HUES48 (cell line): Measurements from ENCODE around the gene TMEM18.

Experiments used
- H3K27ac ChIP-seq: one replicate; pipeline ENCODE4 v1.7.0; 2013; ENCODE audit warnings: low read depth, low read length, inconsistent platforms
- H3K27me3 ChIP-seq: 2 replicates; pipeline ENCODE4 v1.6.1; 2013; ENCODE audit warnings: mild to moderate bottlenecking, low read length; ENCODE audit not compliant: control insufficient read depth, insufficient read depth
- H3K36me3 ChIP-seq: 2 replicates; pipeline ENCODE4 v1.6.1; 2013; ENCODE audit warnings: low read length; ENCODE audit not compliant: control insufficient read depth, insufficient read depth
- H3K4me1 ChIP-seq: 2 replicates; pipeline ENCODE4 v1.6.1; 2013; ENCODE audit warnings: mild to moderate bottlenecking, low read length; ENCODE audit not compliant: control insufficient read depth, insufficient read depth
- H3K4me3 ChIP-seq: 2 replicates; pipeline ENCODE4 v1.5.1; 2013; ENCODE audit warnings: mild to moderate bottlenecking, low read depth, low read length
- H3K9ac ChIP-seq: 2 replicates; pipeline ENCODE4 v1.6.1; 2013; ENCODE audit warnings: mild to moderate bottlenecking, low read depth, low read length, moderate library complexity
- H3K9me3 ChIP-seq: 2 replicates; pipeline ENCODE4 v1.6.1; 2013; ENCODE audit warnings: low read length; ENCODE audit not compliant: control insufficient read depth, insufficient read depth

The TMEM18 gene

DNA sequence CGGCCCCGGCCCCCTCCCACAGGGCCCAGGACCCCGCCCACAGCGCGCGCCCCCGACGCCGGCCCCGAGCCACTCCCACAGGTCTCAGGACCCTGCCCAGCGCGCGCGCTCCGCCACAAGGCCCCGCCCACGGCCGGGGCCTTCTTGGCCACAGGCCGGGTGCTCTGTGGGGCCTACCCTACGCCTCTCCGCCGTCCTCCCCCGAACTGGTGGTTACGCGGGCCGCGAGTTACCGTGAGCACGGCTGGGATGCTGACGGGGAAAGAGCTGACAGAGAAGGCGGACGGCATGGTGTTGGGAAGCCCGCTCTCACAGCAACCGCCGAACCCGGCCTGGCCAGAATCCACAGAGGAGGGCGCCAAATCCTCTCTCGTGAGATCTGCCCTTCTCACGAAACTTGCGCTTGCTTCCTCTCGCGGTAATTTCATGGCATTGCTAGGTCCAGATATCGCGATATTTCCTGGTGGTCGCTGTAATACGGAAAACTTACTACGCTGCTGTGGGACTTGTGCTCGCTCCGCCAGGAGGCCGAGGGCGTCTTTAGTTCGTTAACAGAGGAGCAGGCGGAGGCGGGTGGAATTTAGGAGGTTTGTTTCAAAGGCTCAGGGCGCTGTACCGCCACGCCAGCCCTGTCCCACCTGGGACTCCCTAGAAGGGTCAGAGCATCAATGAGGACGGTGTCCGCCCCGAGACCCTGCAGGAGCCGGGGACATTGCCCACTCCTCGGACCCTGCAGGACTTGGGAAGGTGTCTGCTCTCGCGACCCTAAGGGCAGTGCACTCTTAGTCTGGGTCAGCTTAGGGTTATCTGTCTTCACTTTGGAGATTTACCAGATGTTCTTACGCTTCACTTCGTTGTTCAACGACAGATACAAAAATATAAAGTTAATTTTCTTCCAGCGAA lies at the start of gene TMEM18:
Gene TMEM18, minus strand, starts transcription at position 351 of the 903 bp plus-strand sequence. Its CDS starts 61 bp downstream, at position 290.
- Histone ChIP-seq H3K27me3 (no peaks in the 10 kb centered on the region), H3K4me1 (peaks cover 13% of the 10 kb centered on the region), H3K4me3 (peak within 1 kb of the TSS; percentile 95), H3K27ac (peak within 1 kb of the TSS; percentile 100), H3K9me3 (no peaks in the 10 kb centered on the region), H3K36me3 (peaks cover 11% of the 10 kb centered on the region), H3K9ac (peak within 1 kb of the TSS; percentile 98)

DNA sequence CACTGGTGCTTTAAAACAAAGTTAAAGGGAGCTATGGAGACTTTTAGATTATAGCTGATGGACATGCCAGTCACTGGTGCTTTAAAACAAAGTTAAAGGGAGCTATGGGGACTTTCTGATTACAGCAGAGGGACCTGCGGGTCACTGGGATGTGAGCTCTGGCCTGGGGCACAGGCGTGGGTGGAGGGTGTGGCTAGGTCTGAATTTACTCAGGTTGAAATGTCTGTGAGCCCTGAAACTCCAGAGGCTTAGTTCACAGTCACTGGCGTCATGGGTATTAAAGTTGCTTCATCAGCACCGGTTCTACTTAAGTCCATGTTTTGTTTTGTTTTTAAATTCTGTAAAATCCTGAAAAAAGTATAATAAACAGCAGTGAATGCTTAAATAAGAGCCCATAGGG lies 49.0 kb upstream of the TMEM18 start:
- H3K4me1 ChIP-seq: peaks cover 35% of the 10 kb centered on the region
- H3K36me3 ChIP-seq: no peaks in the 10 kb centered on the region
- peaks cover 4% of the 10 kb centered on the region; the same call in 1 of the 2 replicates for H3K27me3 ChIP-seq
- H3K9me3 ChIP-seq: no peaks in the 10 kb centered on the region
- H3K27ac ChIP-seq: no peak overlapping the region
- no peak overlapping the region for H3K4me3 ChIP-seq
- H3K9ac ChIP-seq: no peak overlapping the region

DNA sequence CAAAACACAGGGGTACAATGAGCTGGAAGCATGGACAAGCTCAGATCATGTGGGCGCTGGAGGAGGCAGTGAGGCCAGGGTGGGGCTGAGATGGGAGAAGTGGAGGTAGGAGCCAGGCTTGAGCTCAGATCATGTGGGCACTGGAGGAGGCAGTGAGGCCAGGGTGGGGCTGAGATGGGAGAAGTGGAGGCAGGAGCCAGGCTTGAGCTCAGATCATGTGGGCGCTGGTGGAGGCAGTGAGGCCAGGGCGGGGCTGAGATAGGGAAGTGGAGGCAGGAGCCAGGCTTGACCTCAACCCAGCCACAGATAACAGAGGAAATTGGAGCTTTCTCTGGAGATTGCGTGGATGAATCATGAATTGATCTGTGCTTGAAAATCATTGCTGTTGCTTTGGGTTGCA lies 48.3 kb upstream of the TMEM18 start:
- H3K9me3 ChIP-seq: no peaks in the 10 kb centered on the region
- no peak overlapping the region for H3K27ac ChIP-seq
- H3K4me1 ChIP-seq: peaks cover 35% of the 10 kb centered on the region
- no peak overlapping the region for H3K4me3 ChIP-seq
- H3K9ac ChIP-seq: no peak overlapping the region
- no peaks in the 10 kb centered on the region for H3K36me3 ChIP-seq
- peaks cover 4% of the 10 kb centered on the region; the same call in 1 of the 2 replicates for H3K27me3 ChIP-seq

DNA sequence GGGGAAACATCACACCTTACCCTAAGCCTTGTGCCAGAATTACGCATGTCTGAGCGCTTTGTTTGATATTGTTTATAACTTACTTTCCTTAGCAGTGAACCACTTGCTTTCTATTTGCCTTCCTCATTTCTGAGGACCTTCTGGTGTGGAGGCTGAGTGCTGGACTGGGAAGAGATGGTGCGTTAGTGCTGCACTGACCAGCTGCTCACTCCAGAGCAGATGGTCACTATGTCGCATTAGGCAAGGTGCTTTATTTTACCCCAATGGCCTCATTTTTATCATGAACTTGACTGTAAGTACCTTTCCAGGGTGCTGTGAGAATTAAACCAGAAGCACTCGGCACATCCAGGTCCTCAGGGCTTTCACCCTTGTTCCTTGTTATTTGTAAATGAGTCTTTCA lies 46.6 kb upstream of the TMEM18 start:
- peaks cover 4% of the 10 kb centered on the region; the same call in 1 of the 2 replicates for H3K27me3 ChIP-seq
- H3K4me3 ChIP-seq: no peak overlapping the region
- no peak overlapping the region for H3K27ac ChIP-seq
- H3K4me1 ChIP-seq: peaks cover 25% of the 10 kb centered on the region
- H3K9me3 ChIP-seq: no peaks in the 10 kb centered on the region
- no peaks in the 10 kb centered on the region for H3K36me3 ChIP-seq
- no peak overlapping the region for H3K9ac ChIP-seq

DNA sequence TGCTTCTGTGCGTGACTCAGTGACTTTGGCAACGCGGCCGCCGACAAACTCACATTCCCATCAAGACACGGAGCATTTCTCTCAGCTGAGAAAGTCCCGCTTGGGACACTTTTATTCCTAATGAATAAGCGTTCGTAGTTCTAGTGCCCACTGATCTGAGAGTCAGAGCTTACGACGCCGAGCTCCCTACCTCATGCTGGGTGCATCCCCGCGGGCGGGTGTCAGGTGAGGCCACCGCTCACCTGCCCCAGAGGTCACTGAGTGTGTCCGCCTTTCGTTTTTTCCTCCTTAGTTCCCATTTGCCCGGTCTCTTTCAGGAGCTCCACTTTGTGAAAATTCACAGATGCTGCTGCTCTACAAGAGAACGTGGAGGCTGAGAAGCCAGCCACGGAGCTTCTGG lies 43.6 kb upstream of the TMEM18 start:
- H3K4me3 ChIP-seq: no peak overlapping the region
- no peak overlapping the region for H3K9ac ChIP-seq
- no peaks in the 10 kb centered on the region for H3K9me3 ChIP-seq
- 0 out of 2 replicates have a peak, but pooled peaks cover 4% of the 10 kb centered on the region for H3K27me3 ChIP-seq
- peaks cover 25% of the 10 kb centered on the region for H3K4me1 ChIP-seq
- no peaks in the 10 kb centered on the region for H3K36me3 ChIP-seq
- H3K27ac ChIP-seq: no peak overlapping the region

DNA sequence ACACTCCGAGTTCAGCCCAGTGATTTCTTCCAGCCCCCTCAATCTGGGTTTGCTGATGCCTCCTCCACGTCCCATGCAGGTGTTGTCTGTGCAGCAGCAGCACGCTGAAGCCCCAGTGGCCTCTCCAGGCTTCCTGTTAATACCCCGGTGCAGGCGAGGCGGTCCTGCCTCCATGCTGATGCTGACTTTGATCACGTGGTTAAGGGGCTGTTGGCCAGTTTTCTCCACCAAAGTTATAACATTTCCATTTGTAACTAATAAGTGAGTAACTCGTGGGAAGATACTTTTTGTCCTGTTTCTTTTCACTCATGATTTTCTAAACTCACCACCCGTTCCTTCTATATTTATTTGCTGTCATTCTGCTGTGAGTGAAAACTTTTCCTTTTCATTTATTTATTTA lies 42.5 kb upstream of the TMEM18 start:
- Histone ChIP-seq H3K4me1 (peaks cover 22% of the 10 kb centered on the region), H3K9ac (no peak overlapping the region), H3K4me3 (no peak overlapping the region), H3K27me3 (0 out of 2 replicates have a peak, but pooled peaks cover 4% of the 10 kb centered on the region), H3K27ac (no peak overlapping the region), H3K9me3 (no peaks in the 10 kb centered on the region), H3K36me3 (no peaks in the 10 kb centered on the region)

DNA sequence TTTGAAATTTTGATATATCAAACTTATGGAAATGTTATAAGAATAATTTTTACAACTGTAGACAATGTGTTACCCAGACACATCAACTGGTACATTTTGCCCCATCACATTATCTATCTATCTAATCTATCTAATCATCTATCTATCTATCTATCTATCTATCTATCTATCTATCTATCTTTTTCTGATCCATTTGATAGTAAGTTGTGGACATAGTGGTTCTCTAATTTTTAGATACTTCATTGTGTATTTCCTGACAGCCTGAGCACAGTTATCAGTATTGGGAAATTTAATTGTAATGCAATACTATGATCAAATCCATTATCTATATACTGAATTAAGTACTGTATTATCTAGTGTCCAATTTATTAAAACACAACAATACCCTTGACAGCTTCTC lies 42.0 kb upstream of the TMEM18 start:
- Histone ChIP-seq H3K9ac (no peak overlapping the region), H3K36me3 (no peaks in the 10 kb centered on the region), H3K27me3 (0 out of 2 replicates have a peak, but pooled peaks cover 4% of the 10 kb centered on the region), H3K4me1 (peaks cover 16% of the 10 kb centered on the region), H3K9me3 (no peaks in the 10 kb centered on the region), H3K4me3 (no peak overlapping the region), H3K27ac (no peak overlapping the region)

DNA sequence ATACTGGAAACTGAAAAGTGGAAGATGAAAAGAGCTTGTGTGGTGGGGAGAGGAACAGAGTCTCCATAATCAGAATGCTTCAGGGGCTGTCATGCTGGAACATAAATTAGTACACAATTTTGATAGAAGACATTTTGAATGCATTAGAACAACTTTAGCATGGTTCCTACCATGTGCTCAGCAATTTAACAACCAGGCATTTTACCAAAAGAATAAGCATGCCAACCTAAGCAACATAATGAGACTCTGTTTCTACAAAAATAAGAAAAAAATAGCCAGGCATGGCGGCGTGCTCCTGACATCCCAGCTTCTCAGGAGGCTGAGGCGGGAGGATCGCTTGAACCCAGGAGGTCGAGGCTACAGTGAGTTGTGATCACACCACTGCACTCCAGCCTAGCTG lies 40.5 kb upstream of the TMEM18 start:
- no peak overlapping the region for H3K9ac ChIP-seq
- no peak overlapping the region for H3K4me3 ChIP-seq
- H3K27me3 ChIP-seq: no peaks in the 10 kb centered on the region
- no peak overlapping the region for H3K27ac ChIP-seq
- no peaks in the 10 kb centered on the region for H3K36me3 ChIP-seq
- no peaks in the 10 kb centered on the region for H3K9me3 ChIP-seq
- 0 out of 2 replicates have a peak, but pooled peaks cover 7% of the 10 kb centered on the region for H3K4me1 ChIP-seq

DNA sequence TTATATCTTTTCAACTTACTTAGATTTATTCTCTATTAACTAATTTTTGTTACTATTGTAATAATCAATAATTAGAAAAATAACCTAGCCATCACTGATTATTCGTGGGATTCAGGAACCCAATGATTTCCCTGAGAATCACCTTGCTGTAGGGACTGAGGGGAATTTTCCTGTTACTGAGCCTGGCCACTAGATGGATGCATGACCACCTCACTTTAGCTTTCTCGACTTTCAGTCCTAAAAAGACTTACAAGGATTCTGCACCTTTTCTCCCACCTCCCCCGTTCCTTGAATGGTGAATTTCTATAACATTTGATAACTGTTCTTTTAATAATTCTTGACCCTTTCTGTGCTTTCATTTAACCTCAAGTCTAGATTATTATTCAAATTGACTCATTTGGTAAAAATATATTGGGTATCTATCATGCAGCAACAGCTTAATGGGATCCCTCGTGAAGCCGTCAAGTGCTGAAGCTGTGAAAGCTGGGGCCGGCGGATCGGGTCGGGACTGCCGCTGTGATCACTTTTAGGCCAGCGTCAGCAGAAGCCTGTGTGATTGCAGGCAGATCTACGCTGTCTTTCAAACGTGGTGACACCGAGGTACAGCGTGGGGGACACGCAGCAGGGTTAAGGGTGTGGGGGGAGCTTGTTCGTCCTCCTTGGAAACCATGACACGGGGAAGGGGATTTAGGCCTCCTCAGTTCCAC lies 38.8 kb upstream of the TMEM18 start:
- Histone ChIP-seq H3K9ac (no peak overlapping the region), H3K27me3 (no peaks in the 10 kb centered on the region), H3K9me3 (no peaks in the 10 kb centered on the region), H3K4me1 (0 out of 2 replicates have a peak, but pooled peaks cover 7% of the 10 kb centered on the region), H3K36me3 (no peaks in the 10 kb centered on the region), H3K4me3 (no peak overlapping the region), H3K27ac (no peak overlapping the region)

DNA sequence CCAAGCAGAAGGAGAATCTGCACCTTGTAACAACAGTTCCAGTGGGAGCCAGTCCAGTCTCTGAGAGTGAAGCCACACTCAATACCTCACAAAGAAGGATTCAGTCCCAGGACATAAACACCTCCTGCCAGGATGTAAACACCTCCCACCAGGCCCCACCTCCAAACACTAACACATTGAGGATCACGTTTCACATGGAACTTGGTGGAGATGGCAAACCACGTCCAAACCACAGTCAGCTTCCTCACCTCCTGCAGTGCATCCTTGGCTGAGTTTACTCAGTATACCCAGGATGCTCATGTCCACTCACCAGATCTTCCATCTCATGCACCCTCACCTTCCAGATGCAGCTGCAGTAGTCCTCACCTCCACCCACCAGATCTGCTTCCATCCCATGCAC lies 37.8 kb upstream of the TMEM18 start:
- H3K27ac ChIP-seq: no peak overlapping the region
- H3K27me3 ChIP-seq: no peaks in the 10 kb centered on the region
- H3K36me3 ChIP-seq: no peaks in the 10 kb centered on the region
- H3K4me1 ChIP-seq: 0 out of 2 replicates have a peak, but pooled peaks cover 7% of the 10 kb centered on the region
- H3K9ac ChIP-seq: no peak overlapping the region
- H3K9me3 ChIP-seq: no peaks in the 10 kb centered on the region
- no peak overlapping the region for H3K4me3 ChIP-seq
